WTC11 (cell line): ENCODE results near the gene CACNA2D3. TPM values are rescaled to one million over a fixed set of nuclear protein-coding genes. Genes with fewer than 3 reads are reported as not detected.

Experiments used
- ATAC-seq: fragments of 200-7000 bp; cut with Tn5 transposase; 2 replicates; pipeline ENCODE4 v1.10.0; 2021; ENCODE audit warnings: mild to moderate bottlenecking, moderate library complexity
- CTCF ChIA-PET: fragments of 300-600 bp; sonication (Branson Sonifier 250); formaldehyde crosslinking; loops from one replicate; lab custom pipeline; 2021; ENCODE audit warnings: antibody characterized with exemption; lab: Charles Lee
- POLR2A ChIA-PET: fragments of 350-600 bp; sonication (Branson Sonifier 250); formaldehyde crosslinking; loops from one replicate; lab custom pipeline; 2021; ENCODE audit warnings: antibody characterized with exemption; lab: Charles Lee
- DNase-seq: peaks from one replicate; pipeline ENCODE4 v3.0.0; 2021; ENCODE audit warnings: low spot score
- H3K27ac Mint-ChIP-seq: 2 replicates; pipeline ENCODE4 v1.8.0; 2021; ENCODE audit warnings: mixed read lengths
- H3K27me3 Mint-ChIP-seq: 2 replicates; pipeline ENCODE4 v1.8.0; 2021; ENCODE audit warnings: low read depth, mild to moderate bottlenecking, moderate library complexity, mixed read lengths
- H3K36me3 Mint-ChIP-seq: 2 replicates; pipeline ENCODE4 v1.8.0; 2021; ENCODE audit warnings: mixed read lengths
- H3K4me1 Mint-ChIP-seq: 2 replicates; pipeline ENCODE4 v1.8.0; 2022; ENCODE audit warnings: mixed read lengths
- H3K4me3 Mint-ChIP-seq: 2 replicates; pipeline ENCODE4 v1.8.0; 2021; ENCODE audit warnings: mild to moderate bottlenecking, moderate library complexity, mixed read lengths
- H3K9me3 Mint-ChIP-seq: 2 replicates; pipeline ENCODE4 v1.8.0; 2021; ENCODE audit warnings: mixed read lengths
- CBFB ChIP-seq: sonication (generic); formaldehyde crosslinking; IDR thresholded peaks from 2 replicates; pipeline ENCODE4 v1.8.1; 2022; ENCODE audit warnings: mild to moderate bottlenecking, low read depth, missing genetic modification reagents
- GTF2I ChIP-seq: fragments of 250-450 bp; sonication (Bioruptor Pico); conservative IDR thresholded peaks from 2 replicates; pipeline ENCODE4 v1.4.0; 2021; ENCODE audit warnings: mild to moderate bottlenecking
- IRF2 ChIP-seq: sonication (generic); formaldehyde crosslinking; IDR thresholded peaks from 2 replicates; pipeline ENCODE4 v1.8.0; 2022; ENCODE audit warnings: low read depth, missing genetic modification reagents, borderline replicate concordance
- JAZF1 ChIP-seq: fragments of 250-450 bp; sonication (Bioruptor Pico); IDR thresholded peaks from 2 replicates; pipeline ENCODE4 v1.9.0; 2021; ENCODE audit warnings: moderate library complexity, mild to moderate bottlenecking, inconsistent platforms
- KAT7 ChIP-seq: sonication (generic); formaldehyde crosslinking; IDR thresholded peaks from 2 replicates; pipeline ENCODE4 v1.8.1; 2023; ENCODE audit warnings: missing genetic modification reagents, mild to moderate bottlenecking, borderline replicate concordance
- MYBL2 ChIP-seq: sonication (generic); formaldehyde crosslinking; IDR thresholded peaks from 2 replicates; pipeline ENCODE4 v1.8.1; 2023; ENCODE audit warnings: mild to moderate bottlenecking, moderate library complexity, missing genetic modification reagents
- NFE2L1 ChIP-seq: sonication (generic); formaldehyde crosslinking; IDR thresholded peaks from 2 replicates; pipeline ENCODE4 v1.8.1; 2023; ENCODE audit warnings: missing genetic modification reagents
- NFYB ChIP-seq: sonication (generic); formaldehyde crosslinking; conservative IDR thresholded peaks from 2 replicates; pipeline ENCODE4 v1.8.0; 2022; ENCODE audit warnings: low read depth, missing genetic modification reagents
- NR3C1 ChIP-seq: sonication (generic); formaldehyde crosslinking; conservative IDR thresholded peaks from 2 replicates; pipeline ENCODE4 v1.8.1; 2023; ENCODE audit warnings: low read depth, mild to moderate bottlenecking, missing genetic modification reagents
- OVOL2 ChIP-seq: fragments of 250-450 bp; sonication (Bioruptor Pico); IDR thresholded peaks from 2 replicates; pipeline ENCODE4 v1.9.0; 2021; ENCODE audit warnings: mild to moderate bottlenecking, borderline replicate concordance
- SOX15 ChIP-seq: fragments of 250-450 bp; sonication (Bioruptor Pico); IDR thresholded peaks from 2 replicates; pipeline ENCODE4 v1.9.0; 2021; ENCODE audit warnings: mild to moderate bottlenecking
- TP53 ChIP-seq: sonication (generic); formaldehyde crosslinking; IDR thresholded peaks from 2 replicates; pipeline ENCODE4 v1.8.1; 2023; ENCODE audit warnings: mild to moderate bottlenecking, missing genetic modification reagents
- ZBTB21 ChIP-seq: sonication (generic); formaldehyde crosslinking; IDR thresholded peaks from 2 replicates; pipeline ENCODE4 v1.8.1; 2023; ENCODE audit warnings: mild to moderate bottlenecking, missing genetic modification reagents, borderline replicate concordance
- ZNF121 ChIP-seq: sonication (generic); formaldehyde crosslinking; IDR thresholded peaks from 2 replicates; pipeline ENCODE4 v1.8.0; 2023; ENCODE audit warnings: missing genetic modification reagents
- ZNF138 ChIP-seq: sonication (generic); formaldehyde crosslinking; conservative IDR thresholded peaks from 2 replicates; pipeline ENCODE4 v1.8.1; 2022; ENCODE audit warnings: mild to moderate bottlenecking, moderate library complexity, missing genetic modification reagents
- ZNF219 ChIP-seq: sonication (generic); formaldehyde crosslinking; IDR thresholded peaks from 2 replicates; pipeline ENCODE4 v1.8.0; 2023; ENCODE audit warnings: missing genetic modification reagents, mild to moderate bottlenecking, borderline replicate concordance
- ZNF532 ChIP-seq: fragments of 250-450 bp; sonication (Bioruptor Pico); IDR thresholded peaks from 2 replicates; pipeline ENCODE4 v1.9.0; 2021; ENCODE audit warnings: mild to moderate bottlenecking, borderline replicate concordance
- total RNA-seq: library from RNA; stranded (reverse); gene quantifications from 3 replicates; pipeline ENCODE4 v1.2.3, GENCODE V29; 2021
- TF ChIP-seq, protein P1 (sequence below): sonication (generic); formaldehyde crosslinking; IDR thresholded peaks from 2 replicates; pipeline ENCODE4 v1.8.0; 2023; ENCODE audit warnings: mild to moderate bottlenecking, missing genetic modification reagents
- TF ChIP-seq, protein P2 (sequence below): sonication (generic); formaldehyde crosslinking; conservative IDR thresholded peaks from 2 replicates; pipeline ENCODE4 v1.8.1; 2023; ENCODE audit warnings: mild to moderate bottlenecking, low read depth, missing genetic modification reagents, moderate library complexity
- TF ChIP-seq, protein P3 (sequence below): fragments of 200-600 bp; IDR thresholded peaks from 2 replicates; pipeline ENCODE4 v1.8.0; 2022; ENCODE audit warnings: antibody characterized with exemption
- TF ChIP-seq, protein P4 (sequence below): sonication (generic); formaldehyde crosslinking; conservative IDR thresholded peaks from 2 replicates; pipeline ENCODE4 v1.8.1; 2022; ENCODE audit warnings: mild to moderate bottlenecking, missing genetic modification reagents
- TF ChIP-seq, protein P5 (sequence below): sonication (generic); formaldehyde crosslinking; IDR thresholded peaks from 2 replicates; pipeline ENCODE4 v1.8.1; 2022; ENCODE audit warnings: mild to moderate bottlenecking, missing genetic modification reagents, moderate library complexity, borderline replicate concordance

CACNA2D3 gene
- total RNA-seq, 1 experiment from 2014 or later: 5.0 TPM

GRCh38 chr3:54660714-54661132, 538.4 kb downstream of the CACNA2D3 start:
- DNase-seq: no peak

DNA sequence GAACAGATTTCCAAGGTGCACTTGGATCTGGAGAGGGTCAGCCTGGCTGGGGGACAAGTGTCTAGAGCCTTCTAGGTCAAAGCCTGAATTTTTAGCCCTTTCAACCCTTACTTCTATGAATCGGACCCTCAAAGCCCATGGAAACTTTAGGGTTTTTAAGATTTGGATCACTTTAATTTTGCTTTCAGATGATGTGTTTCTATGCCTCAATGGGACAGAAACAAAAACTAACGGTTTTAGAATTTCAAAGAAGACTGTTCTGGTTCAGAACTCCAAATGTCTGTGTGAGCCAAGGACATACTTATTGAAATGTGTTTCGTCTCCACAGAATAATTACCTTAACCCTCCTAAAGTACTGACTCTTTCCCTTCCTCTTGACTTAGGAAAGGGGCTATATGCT, 538.8 kb downstream of the CACNA2D3 start:
- Mint-ChIP-seq H3K4me3 (no peak overlapping the region), H3K36me3 (peaks cover 22% of the 10 kb centered on the region), H3K9me3 (peaks cover 15% of the 10 kb centered on the region), H3K4me1 (peaks cover 36% of the 10 kb centered on the region), H3K27me3 (no peaks in the 10 kb centered on the region), H3K27ac (0 out of 2 replicates have a peak overlapping the region, but pooled peaks have one; percentile 35)
- TF ChIP-seq, protein P1, sequence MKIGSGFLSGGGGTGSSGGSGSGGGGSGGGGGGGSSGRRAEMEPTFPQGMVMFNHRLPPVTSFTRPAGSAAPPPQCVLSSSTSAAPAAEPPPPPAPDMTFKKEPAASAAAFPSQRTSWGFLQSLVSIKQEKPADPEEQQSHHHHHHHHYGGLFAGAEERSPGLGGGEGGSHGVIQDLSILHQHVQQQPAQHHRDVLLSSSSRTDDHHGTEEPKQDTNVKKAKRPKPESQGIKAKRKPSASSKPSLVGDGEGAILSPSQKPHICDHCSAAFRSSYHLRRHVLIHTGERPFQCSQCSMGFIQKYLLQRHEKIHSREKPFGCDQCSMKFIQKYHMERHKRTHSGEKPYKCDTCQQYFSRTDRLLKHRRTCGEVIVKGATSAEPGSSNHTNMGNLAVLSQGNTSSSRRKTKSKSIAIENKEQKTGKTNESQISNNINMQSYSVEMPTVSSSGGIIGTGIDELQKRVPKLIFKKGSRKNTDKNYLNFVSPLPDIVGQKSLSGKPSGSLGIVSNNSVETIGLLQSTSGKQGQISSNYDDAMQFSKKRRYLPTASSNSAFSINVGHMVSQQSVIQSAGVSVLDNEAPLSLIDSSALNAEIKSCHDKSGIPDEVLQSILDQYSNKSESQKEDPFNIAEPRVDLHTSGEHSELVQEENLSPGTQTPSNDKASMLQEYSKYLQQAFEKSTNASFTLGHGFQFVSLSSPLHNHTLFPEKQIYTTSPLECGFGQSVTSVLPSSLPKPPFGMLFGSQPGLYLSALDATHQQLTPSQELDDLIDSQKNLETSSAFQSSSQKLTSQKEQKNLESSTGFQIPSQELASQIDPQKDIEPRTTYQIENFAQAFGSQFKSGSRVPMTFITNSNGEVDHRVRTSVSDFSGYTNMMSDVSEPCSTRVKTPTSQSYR (CRISPR knock-in tag): no peak
- TF ChIP-seq NR3C1 (CRISPR knock-in tag) (no peak), ZNF532 (no peak), MYBL2 (CRISPR knock-in tag) (no peak), ZNF138 (CRISPR knock-in tag) (no peak), IRF2 (CRISPR knock-in tag) (no peak), ZNF121 (CRISPR knock-in tag) (no peak), GTF2I (CRISPR knock-in tag) (no peak), KAT7 (CRISPR knock-in tag) (no peak), SOX15 (CRISPR knock-in tag) (no peak), NFE2L1 (CRISPR knock-in tag) (no peak), ZNF219 (CRISPR knock-in tag) (no peak), JAZF1 (CRISPR knock-in tag) (no peak)
- TF ChIP-seq, protein P2, sequence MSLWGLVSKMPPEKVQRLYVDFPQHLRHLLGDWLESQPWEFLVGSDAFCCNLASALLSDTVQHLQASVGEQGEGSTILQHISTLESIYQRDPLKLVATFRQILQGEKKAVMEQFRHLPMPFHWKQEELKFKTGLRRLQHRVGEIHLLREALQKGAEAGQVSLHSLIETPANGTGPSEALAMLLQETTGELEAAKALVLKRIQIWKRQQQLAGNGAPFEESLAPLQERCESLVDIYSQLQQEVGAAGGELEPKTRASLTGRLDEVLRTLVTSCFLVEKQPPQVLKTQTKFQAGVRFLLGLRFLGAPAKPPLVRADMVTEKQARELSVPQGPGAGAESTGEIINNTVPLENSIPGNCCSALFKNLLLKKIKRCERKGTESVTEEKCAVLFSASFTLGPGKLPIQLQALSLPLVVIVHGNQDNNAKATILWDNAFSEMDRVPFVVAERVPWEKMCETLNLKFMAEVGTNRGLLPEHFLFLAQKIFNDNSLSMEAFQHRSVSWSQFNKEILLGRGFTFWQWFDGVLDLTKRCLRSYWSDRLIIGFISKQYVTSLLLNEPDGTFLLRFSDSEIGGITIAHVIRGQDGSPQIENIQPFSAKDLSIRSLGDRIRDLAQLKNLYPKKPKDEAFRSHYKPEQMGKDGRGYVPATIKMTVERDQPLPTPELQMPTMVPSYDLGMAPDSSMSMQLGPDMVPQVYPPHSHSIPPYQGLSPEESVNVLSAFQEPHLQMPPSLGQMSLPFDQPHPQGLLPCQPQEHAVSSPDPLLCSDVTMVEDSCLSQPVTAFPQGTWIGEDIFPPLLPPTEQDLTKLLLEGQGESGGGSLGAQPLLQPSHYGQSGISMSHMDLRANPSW: no peak
- TF ChIP-seq, protein P3, sequence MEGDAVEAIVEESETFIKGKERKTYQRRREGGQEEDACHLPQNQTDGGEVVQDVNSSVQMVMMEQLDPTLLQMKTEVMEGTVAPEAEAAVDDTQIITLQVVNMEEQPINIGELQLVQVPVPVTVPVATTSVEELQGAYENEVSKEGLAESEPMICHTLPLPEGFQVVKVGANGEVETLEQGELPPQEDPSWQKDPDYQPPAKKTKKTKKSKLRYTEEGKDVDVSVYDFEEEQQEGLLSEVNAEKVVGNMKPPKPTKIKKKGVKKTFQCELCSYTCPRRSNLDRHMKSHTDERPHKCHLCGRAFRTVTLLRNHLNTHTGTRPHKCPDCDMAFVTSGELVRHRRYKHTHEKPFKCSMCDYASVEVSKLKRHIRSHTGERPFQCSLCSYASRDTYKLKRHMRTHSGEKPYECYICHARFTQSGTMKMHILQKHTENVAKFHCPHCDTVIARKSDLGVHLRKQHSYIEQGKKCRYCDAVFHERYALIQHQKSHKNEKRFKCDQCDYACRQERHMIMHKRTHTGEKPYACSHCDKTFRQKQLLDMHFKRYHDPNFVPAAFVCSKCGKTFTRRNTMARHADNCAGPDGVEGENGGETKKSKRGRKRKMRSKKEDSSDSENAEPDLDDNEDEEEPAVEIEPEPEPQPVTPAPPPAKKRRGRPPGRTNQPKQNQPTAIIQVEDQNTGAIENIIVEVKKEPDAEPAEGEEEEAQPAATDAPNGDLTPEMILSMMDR: no peak
- ATAC-seq (no peak), DNase-seq (no peak)
- ChIA-PET POLR2A (no interaction called here), CTCF (no interaction called here)

More at GRCh38 chr3:54660714-54661132, 538.4 kb downstream of the CACNA2D3 start:
- Mint-ChIP-seq H3K4me3 (no peak overlapping the region), H3K27me3 (no peaks in the 10 kb centered on the region), H3K9me3 (peaks cover 15% of the 10 kb centered on the region), H3K4me1 (peaks cover 39% of the 10 kb centered on the region), H3K36me3 (peaks cover 22% of the 10 kb centered on the region), H3K27ac (0 out of 2 replicates have a peak overlapping the region, but pooled peaks have one; percentile 26)
- ATAC-seq: no peak
- TF ChIP-seq, protein P4, sequence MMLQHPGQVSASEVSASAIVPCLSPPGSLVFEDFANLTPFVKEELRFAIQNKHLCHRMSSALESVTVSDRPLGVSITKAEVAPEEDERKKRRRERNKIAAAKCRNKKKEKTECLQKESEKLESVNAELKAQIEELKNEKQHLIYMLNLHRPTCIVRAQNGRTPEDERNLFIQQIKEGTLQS (CRISPR knock-in tag): no peak
- TF ChIP-seq OVOL2 (CRISPR knock-in tag) (no peak), SOX15 (CRISPR knock-in tag) (no peak), IRF2 (CRISPR knock-in tag) (no peak), TP53 (CRISPR knock-in tag) (no peak), CBFB (CRISPR knock-in tag) (no peak), NFYB (no peak), ZBTB21 (CRISPR knock-in tag) (no peak)
- TF ChIP-seq, protein P5, sequence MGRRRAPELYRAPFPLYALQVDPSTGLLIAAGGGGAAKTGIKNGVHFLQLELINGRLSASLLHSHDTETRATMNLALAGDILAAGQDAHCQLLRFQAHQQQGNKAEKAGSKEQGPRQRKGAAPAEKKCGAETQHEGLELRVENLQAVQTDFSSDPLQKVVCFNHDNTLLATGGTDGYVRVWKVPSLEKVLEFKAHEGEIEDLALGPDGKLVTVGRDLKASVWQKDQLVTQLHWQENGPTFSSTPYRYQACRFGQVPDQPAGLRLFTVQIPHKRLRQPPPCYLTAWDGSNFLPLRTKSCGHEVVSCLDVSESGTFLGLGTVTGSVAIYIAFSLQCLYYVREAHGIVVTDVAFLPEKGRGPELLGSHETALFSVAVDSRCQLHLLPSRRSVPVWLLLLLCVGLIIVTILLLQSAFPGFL: no peak
- POLR2A ChIA-PET: no interaction called here
- CTCF ChIA-PET: no interaction called here
